NCI-H460 (cell line): Measurements from ENCODE around the gene PSTPIP1. TPM values are rescaled to one million over a fixed set of nuclear protein-coding genes. Genes with fewer than 3 reads are reported as not detected.

Experiments
- DNase-seq: peaks from one replicate; pipeline ENCODE4 v3.0.0-alpha.2; 2016; ENCODE audit warnings: low read depth; ENCODE audit errors: extremely low read depth
- total RNA-seq: library from RNA; depleted of rRNA; stranded (reverse); fragments of >200 nt; shearing (Covaris generic); gene quantifications from 2 replicates; pipeline ENCODE4 v1.2.3, GENCODE V29; 2014

The PSTPIP1 gene
- total RNA-seq, 1 experiment from 2014 or later, result not detected

DNA sequence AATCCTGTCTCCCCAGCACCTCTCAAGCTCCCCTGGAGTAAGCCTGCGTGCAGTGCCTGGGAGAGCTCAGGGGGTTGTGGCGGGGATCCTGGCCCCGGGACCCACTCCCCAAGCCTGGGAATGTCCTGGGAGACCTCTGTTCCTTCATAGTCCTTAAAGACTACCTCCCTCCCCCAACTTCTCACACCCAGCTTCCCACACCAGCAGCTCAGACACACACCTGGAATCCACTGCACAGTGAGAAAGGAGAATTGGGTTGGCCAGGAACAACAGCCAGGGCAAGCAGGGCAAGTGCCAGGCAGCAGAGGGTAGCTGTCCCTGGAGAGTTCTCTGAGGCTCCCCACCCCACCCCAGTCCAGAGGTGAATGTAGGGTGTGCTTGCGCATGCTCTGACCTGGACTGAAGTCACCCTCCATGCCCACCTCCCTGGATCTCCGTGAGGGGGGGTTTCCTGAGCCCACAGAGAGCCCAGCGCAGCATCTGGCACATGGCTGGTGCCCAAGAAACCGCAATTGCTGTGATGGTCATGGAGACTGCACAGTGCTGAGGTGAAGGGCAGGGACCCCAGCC, 22.2 kb downstream of the PSTPIP1 start:
- DNase-seq, result no peak

DNA sequence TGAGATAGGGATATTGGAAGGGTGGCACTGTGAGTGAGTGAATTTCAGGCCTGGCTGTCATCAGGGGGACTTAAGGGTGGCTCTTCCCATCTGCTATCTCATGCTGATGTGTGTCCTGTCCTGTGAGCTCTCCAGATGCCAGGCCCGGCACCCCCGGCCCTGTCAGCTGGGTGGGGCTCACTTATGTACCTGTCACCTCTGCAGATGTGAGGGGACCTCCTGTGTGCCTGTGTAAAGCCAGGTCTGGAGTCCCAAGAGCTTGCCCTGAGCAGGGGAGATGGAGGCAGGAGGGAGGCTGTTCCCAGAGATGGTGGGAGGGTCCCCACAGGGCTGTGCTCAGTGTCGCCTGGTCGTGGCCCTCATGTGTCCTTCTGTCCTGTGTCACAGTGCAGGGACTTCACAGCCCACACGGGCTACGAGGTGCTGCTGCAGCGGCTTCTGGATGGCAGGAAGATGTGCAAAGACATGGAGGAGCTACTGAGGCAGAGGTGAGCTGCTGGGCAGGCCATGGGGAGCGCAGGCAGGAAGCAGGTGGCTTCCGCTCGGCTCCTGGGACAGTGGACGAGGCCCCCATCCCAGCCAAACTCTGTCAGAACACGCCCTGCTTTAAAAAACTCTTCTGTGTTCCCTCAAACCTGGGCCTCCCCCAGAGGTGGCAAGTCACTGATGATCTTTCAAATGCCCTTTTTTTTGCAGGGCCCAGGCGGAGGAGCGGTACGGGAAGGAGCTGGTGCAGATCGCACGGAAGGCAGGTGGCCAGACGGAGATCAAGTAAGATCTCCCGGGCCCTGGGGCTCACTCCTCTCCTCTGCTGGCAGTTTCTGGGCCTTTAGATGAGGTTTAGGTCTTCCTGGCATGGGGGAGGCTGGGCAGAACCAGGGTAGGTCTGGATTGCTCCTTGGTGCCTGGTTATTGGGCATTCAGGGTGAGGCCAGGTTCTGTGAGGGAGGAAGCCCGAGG, 23.1 kb downstream of the PSTPIP1 start:
- DNase-seq, result no peak

GRCh38 chr15:77018796-77019505, 24.0 kb downstream of the PSTPIP1 start:
- DNase-seq, result no peak

DNA sequence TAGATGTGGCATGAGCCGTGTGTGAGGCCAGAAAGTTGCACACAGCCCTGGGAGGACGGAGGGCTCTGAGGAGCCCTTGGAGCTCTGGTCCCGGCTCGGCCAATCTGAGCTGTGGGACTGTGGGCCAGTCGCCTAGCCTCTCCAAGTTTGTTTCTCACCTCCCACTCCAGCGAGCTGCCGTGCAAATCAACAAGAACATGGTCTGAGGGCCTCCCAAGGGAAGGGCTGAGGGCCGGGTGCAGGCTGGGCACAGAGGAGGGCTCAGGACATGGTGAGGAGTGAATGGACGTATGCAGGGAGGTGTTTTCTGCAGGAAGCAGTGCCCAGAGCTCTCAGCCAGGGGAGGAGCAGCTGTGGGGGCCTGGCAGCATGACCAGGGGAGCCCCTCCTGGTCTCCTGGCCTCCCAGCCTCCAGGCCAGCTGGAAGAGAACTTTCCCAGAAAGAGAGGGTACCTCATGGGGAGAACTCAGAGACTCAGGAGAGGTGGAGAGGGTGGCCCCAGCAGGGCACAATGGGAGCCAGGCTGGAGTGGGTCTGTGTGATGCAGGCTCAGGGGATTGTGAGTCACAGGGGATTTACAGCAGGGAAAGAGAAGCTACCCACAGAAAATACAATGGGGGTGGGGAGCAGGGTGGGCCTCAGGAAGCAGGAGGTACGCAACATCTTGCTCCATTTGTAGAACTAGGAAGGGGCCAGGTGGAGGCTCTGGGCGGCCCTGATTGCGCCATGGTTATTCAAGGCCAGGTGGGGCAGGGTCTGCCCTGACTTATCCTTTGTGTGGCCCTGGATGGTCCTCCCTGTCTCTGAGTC, 24.8 kb downstream of the PSTPIP1 start:
- DNase-seq, result no peak

GRCh38 chr15:77020348-77021087, 25.6 kb downstream of the PSTPIP1 start:
- no peak for DNase-seq

GRCh38 chr15:77021088-77021481, 26.2 kb downstream of the PSTPIP1 start:
- DNase-seq, result no peak

- no peak for DNase-seq
Measured at GRCh38 chr15:77021803-77022381, 27.0 kb downstream of the PSTPIP1 start.

- no peak for DNase-seq
Measured at GRCh38 chr15:77022646-77023575, 28.0 kb downstream of the PSTPIP1 start.

GRCh38 chr15:77023576-77024272, 28.8 kb downstream of the PSTPIP1 start:
- DNase-seq, result no peak

DNA sequence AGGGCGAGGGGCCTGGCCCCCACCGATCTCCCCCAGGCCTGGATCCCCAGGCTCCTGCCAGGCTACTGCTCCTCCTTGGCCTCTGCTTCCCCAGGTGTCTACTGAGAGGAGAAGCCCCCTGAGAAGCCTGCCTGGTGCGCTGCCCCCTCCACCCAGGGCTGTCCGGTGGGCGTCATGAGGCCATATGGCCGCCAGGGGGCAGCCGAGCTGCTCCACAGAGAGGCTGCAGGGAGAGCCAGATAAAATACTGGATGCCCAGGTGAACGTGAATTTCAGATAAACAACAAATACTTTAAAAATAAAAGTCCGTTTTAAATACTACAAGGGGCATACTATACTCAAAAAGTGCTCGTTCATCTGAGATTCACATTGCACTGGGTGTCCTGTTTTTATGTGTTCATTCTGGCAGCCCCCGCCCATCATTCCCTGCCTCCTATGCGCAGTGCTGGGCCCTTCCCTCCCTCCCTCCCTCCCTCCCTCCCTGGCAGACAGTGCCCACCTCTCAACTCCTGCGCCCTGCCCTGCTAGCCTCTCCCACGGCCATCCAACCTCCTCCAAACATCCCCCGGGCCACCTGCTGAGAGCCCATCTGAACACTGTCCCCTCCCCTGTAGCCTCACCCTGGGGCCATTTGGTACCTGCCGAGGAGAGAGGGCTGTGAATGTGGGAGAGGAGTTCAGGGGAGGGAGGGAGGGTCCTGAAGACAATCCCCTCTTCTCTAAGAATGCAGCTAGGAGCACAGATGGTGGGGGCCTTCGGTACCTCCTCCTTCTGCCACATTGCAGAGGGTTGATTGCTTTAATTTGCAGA, 29.6 kb downstream of the PSTPIP1 start:
- peak; percentile 26 for DNase-seq

- DNase-seq, result no peak
Measured at GRCh38 chr15:77025083-77025901, 30.4 kb downstream of the PSTPIP1 start.

DNA sequence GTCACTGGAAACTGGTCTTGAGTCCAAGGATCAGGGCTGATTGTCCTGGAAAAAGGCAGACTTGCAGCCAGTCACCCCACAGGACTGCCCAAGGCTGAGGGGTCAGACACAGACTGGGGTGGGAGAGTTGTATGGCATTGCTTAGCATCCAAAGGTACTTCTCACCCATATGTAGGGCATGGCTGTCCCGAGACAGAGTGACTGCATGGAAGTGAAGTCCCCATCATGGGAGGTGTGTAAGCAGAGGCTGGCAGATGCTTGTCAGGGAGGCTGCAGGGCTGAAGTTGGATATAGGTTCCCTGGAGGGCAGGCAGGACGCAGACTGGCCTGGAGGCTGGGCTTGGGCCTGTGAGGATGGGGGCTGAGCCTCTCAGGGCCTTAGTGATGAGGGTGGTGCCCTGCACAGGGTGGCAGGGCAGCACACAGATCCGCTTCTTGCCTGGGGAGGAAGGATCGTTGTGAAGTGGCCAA, 31.1 kb downstream of the PSTPIP1 start:
- DNase-seq, result no peak

DNA sequence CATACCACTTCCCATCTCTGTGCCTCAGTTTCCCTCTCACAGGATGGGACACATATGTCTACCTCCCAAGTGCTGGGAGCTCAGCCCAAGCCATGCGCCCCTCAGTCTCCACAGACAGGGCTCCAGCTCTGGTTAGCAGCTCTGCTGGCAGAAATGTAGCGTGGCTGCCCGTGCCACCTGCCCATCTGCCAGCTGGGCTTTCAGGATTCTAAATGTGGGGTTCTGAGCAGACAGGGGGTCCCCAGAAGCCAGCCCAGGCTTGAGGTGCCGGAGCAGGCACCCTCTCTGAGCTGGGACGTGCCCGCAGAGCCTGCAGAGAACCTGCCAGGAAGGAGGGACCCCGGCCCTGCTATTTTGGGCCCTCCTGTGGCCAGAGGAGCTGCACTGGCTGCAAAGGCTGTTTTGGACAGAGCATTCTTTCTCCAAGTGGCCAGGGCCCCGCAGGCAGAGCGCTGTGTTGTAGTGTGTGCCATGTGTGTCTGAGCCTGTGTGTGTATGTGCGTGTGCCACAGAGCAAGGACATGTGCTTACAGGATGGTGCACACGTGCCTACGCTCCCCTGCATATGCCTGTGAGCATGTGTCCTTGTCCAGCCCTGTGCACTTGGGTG, 31.7 kb downstream of the PSTPIP1 start:
- DNase-seq, result no peak

DNA sequence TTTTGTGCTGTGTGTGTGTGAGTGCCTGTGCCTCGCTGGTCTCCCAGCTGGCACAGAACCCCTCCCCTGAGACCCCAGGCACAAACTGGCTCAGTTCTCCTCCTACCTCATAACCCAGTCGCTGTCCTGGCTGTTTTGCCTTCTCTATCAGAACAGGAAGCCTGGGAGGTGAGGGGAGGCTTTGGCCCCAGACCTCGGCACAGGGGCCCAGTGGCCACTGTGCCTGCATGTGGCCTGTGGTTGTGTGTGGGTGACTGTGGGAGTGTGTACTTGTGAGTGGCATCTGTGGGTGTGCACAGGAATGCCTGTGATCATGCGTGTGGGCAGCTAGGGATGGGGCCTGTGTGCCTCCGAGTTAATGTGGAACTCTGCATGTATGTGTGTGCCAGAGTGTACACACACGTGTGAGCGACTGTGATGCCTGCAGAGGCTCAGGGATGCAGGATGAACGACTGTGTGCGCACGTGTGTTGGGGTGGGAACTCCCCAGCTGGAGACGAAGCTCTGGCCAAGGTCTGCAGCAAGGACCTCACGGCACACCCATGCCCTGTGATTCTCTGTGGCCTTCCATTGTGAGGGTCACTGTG, 32.3 kb downstream of the PSTPIP1 start:
- DNase-seq, result no peak
